HG02763 (cell line): ENCODE data around the gene MRPS9.

ENCODE experiments used
- ATAC-seq: cut with Tn5 transposase; IDR thresholded peaks from one replicate; pipeline ENCODE4 v1.9.1; 2021; ENCODE audit warnings: mild to moderate bottlenecking, moderate library complexity; ENCODE audit not compliant: unreplicated experiment

Gene MRPS9

GRCh38 chr2:105149272-105149671 lies 111.4 kb downstream of the MRPS9 start:
- no peak for ATAC-seq
